HPDE6-E6E7 (cell line): Measurements from ENCODE around the gene LAMB4.

Experiments
- DNase-seq: peaks from one replicate; pipeline ENCODE4 v3.0.0; 2011; ENCODE audit warnings: missing footprints; ENCODE audit errors: extremely low spot score

Gene LAMB4

DNA sequence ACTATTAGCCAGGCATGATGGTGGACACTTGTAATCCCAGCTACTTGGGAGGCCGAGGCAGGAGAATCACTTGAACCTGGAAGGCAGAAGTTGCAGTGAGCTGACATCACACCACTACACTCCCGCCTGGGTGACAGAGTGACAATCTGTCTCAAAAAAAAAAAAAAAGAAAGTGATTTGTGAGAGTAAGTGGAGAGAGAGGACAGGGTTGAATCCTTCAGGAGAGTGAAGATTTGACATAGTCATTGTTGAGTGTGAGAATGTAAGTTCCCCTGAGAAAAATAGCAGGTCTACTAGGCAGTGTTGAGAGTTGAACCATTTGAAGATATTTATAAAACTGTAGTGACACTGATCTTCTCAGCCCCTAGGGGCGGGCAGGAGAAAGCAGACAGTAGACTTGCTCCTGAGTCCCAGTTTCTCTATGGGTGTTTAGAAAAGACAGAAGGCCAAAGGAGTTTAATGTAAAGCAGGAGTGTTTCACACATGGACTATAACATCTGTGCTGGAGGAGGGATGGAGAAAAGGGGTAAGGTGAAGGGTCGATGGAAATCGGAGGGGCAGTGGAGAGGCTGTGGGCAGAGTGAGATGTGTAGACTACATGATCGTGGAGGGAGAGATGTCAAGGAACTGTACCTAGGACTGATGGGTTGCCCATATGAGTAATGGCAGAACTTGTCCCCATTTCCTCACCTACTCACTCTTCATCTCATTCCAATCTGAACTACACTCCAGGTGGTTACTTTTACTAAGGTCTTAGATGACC lies 13.7 kb upstream of the LAMB4 start:
- DNase-seq, result no peak

DNA sequence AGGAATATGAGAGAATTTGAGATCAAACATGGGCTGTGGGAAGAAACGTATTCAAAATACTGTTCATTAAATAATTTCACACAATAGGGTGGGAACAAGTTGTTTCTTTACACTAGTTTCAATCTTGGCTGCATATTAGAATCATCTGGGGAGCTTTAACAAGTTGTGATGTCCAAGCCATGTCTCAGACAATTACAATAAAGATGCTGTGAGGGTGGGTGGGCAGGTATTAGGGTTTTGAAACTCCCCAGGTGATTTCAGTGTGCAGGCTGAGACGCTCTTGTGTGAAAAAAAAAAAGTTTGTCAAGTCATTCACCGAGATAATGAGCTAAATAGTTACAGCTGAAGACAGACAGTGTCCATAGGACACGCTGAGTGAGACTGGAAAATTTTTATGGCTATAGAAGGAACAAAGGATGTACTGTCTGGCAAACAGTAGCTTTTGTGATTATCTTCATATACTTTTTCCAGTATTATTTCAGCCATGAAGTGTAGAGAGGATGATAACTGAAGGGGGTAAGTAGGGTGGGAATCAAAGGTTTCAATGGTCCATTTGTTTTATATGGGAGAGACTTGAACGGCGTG lies 12.6 kb upstream of the LAMB4 start:
- DNase-seq, result no peak

DNA sequence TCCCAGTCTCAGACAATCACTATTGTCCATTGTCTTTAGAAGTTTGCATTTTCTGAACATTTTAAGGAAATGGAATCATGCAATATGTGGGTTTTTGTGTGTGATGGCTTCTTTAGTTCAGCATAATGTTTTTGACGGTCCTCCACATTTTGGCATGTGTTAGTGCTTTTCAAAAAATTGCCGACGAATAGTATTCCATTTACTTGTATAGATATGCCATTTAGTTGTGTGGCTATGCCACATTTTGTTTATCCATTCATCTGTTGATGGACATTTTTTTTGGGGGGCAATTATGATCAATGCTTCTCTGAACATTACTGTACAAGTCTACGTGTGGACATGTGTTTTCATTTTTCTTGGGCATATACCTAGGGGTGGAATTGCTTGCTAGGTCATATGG lies 12.0 kb upstream of the LAMB4 start:
- DNase-seq, result no peak

DNA sequence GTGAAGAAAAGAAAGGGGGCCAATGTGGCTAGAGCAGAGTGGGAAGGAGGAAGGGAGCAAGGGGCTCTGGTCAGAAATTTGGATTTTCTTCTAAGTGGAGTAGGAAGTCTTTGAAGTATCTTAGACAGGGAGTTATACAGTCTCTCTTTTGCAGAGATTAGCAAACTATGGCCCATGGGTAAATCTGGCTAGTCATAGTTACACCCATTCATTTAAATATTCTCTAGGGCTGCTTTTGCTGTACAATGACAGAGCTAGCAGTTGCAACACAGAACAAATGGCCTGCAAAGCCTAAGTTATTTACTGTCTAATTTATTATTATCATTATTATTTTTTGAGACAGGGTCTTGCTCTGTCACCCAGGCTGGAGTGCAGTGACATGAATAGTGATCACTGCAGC lies 10.5 kb upstream of the LAMB4 start:
- DNase-seq, result no peak

DNA sequence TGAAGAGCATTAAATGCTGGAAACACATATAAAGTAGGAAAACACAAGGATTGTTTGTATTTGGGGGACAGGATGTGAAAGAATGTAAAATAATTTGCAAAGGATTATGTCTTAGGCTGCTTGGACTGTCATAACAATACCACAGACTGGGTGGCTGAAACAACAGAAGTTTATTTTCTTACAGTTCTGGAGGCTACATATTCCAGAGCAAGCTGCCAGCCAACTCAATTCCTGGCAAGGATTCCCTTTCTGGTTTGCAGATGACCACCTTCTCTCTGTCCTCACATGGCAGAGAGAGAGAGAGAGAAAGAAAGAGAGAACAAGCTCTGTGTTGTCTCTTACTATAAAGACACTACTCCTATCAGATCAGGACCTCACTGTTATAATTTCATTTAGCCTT lies 8.8 kb upstream of the LAMB4 start:
- no peak for DNase-seq

DNA sequence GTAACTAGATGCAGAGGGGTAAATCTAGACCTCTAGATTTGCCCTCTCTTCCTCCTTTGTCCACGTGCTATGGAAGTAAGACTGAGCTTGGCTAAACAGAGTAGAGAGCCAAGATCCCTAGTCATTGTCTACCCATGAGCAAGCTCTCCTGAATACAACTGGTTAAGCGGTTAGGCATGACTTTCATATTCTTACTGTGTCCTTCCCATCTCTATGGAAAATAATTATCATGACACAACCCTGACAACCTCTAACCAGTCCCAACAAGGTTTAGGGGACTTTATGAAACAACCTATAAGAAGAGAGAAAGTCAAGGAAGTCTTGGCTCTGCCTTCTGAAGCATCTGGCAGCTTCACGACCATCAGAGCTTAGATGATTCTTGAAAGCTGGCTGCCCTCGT lies 7.8 kb upstream of the LAMB4 start:
- DNase-seq, result no peak

DNA sequence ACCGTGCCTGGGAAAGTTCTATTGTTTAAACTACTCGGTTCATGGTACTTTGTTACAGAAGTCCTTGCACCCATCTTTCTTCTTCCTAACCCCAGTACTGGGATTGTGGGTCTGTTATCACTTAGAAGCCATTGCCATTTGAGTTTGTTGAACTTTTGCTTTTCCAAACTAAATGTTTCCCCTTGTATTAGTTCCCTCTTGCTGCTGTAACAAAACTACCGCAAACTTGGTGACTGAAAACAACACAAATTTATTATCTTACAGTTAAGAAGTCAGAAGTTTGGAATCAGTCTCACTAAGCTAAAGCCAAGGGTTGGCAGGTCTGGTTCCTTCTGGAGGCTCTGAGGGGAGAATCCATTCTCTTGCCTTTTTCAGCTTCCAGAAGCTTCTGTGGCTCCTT lies 6.9 kb upstream of the LAMB4 start:
- DNase-seq, result no peak

DNA sequence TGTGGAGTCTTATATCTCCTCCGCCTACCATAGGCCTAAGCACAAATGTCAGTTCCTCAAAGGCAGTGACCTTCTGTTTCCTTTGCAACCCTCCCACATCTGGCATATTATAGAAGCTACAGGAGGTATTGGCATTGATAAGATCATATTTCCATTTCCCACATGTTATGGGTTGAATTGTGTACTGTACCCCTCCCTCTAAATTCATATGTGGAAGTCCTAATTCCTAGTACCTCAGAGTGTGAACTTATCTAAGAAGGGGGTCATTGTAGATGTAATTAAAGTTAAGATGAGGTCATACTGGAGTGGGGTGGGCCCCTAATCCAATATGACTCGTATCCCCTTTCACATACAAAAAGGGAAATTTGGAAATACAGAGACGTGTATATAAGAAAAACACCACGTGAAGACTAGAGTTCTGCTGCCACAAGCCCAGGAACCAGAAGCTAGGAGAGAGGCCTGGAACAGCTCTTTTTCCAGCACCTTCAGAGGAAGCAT lies 6.1 kb upstream of the LAMB4 start:
- DNase-seq, result no peak

DNA sequence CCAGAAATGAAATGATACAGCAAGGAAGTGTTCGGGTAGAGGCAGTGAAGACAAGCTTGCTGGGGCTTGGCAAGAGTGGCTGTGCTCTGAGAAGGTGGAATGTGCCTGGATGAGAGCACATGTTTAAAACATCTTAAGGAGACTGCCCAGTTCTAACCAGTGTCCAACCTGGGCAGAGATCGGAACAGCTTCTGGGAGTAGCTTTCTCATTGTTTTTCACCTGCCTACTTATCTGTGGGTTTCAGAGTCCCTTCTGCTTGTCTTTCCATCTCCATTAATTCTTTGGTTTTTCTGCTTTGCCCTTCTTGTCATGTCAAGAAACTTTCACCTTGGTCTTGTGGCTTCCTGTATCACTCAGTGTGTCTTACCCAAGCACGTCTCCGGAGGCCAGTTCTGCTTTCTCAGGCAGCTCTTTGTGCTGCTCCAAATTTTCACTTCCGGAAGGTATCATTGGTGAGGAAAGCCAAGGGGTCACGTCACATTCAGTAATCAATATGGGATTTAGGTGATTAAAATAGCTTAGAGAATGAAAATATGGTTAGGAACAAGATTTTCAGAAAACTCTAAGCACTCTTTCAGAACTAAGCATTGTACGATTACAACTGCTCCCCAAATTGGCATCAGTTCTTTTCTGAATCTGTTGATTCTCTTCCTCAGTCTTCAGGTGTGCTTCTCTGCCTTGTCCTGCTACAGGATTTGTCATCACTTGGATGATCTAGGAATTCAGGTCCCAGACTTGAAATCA lies 5.5 kb upstream of the LAMB4 start:
- no peak for DNase-seq

DNA sequence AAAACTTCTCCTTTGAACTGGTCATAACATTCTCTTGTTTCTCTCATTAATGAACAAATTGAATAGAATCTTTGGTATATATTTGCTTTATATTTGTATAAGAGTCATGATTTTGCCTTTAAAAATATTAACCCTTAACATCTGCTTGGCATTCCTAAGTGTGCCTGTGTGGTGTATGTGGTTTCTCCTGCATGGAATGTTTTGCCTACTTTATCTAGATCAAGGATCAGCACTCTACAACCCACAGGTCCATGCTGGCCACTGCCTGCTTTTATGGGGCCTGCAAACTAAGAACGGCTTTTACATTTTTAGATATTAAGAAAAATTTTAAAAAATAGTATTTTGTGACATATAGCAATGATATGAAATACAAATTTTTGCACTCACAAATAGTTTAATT lies 4.3 kb upstream of the LAMB4 start:
- no peak for DNase-seq

DNA sequence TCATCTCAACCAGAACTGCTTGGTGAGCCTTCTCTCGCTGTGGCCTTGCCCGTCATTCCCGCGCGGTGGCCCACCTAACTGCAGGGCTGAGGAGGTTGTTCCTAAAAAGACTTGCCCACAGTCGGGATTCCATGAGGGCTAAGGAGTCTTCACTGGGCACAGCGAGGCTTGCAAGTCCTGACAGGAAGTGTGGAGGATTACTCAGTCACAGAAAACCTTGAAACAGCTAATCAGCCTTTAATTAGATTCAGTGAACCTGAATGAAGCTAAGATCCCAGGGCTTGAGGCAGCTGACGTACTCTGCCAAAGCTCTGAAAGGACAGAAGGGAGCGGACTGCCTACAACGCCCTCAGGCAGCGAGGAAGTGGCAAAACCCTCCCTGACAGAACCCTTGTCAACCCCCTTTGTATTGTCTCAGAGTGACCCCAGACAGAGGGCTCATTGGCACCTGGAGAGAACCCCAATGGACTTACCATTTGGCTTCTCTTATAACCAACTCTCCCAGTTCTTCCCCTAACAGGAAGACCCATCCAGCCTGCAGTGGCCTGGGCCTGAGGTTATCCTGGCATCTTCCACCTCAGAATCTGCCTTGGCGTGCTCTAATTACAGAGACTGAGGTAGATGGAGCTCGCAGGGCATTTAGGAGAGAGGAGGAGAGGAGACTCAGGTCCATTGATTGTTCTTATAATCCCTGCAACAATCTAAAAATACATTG lies 2.5 kb upstream of the LAMB4 start:
- peak; percentile 75 for DNase-seq

DNA sequence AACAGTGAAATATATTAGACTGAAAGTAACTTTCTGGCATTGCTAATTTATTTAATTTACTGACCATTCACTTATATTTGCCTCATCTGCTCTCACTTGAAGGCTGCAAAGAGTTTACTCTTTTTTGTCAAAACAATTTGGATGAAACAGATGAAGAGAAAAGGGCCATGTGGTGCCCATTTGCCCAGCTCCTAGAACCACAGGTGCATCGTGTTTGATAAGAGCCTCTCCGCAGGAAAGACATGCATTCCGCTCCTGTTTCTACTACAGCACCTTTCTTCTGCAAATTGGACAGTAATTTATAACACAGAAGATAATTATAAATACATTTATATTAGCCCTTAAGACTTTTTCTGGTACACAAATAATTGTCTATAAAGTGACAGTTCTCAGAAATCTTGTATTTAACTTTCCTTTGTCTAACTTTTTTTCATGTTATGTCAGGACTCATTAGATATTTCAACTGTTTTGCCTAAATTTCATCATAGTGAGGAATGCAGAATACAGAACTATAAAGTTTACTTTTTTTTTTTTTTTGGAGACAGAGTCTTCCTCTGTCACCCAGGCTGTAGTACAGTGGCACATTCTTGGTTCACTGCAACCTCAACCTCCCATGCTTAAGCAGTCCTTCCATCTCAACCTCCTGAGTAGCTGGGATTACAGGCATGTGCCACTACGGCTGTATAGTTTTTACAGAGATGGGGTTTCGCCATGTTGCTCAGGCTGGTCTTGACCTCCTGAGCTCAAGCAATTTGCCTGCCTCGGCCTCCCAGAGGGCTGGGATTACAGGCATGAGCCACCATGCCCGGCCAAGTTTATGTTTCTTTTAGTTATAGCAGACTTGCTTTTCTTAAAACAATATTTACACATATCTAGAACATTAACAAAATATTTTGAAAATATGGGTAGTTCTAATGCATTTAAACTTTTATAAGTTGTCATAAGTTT lies 869 bp downstream of the LAMB4 start:
- DNase-seq, result no peak

DNA sequence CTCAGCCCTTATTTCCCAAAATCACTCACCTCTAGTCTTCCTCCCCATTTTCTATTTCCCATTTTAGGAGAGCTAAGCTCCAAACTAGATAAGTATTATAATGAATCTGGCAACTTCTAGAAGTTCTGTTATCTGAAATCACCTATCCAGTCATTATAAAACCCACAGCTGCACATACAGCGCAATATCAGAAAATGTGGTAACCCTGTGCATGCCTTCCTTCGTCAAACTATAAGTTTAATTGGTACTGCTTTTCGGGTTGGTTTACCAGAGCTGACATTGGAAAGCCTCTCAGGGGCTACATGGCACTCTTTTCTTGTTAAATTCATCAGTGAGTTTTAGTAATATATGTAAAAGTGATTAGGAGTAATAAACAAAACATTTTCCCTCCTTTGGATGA lies 1.6 kb downstream of the LAMB4 start:
- DNase-seq, result no peak

DNA sequence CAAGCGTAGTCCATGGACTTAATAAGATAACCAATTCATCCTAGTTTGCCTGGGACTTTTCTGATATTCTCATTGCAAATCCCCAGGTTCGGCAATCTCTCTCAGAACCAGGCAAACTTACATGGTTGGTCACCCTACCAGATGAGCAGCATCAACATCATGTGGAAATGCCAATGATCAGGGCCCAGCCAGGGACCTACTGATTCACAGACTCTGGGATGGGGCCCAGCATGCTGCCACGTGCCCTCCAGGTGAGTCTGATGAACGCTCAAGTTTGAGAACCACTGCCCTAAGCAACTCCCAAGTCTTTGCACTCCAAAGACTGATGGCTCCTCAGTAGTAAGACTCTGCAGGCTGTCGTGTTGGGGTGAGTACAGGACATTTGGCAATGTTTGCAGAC lies 2.7 kb downstream of the LAMB4 start:
- DNase-seq, result no peak

DNA sequence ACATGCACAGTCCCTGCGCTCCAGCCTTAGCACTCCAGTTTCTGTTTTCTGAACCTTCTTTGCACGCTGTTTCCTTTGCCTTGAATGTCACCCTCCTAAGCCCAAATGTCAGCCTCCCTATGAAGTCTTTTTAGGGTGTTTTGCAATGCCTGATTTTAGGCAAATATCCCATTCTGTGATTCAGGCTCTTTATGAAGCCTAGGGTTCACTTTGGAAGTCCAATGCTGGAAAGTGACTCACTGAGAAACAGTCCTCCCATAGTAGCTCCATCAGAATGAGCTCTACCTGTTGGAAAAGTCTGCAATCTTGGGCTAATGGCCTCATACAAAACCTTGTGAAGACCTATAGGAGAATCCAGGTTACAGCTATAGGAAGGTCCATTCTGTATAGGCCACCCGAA lies 5.3 kb downstream of the LAMB4 start:
- no peak for DNase-seq

DNA sequence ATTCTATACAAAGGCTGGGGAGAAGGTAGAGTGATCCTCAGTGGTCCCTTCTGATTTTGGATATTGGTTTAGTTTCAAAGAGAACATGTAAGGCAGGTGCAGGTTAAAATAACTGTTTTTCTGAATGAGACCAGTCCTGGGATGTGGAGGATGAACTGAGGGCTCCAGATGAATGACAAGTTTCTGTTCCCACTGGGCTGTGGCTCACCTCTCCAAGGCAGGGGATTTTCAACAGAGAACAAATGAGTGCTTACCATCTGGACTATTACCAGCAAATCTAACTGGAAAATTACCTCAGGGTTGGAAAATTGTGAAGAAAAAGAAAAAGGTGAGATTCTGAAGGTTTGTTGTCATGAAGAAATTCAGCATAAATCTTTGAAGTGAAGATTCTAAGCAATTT lies 8.0 kb downstream of the LAMB4 start:
- no peak for DNase-seq

DNA sequence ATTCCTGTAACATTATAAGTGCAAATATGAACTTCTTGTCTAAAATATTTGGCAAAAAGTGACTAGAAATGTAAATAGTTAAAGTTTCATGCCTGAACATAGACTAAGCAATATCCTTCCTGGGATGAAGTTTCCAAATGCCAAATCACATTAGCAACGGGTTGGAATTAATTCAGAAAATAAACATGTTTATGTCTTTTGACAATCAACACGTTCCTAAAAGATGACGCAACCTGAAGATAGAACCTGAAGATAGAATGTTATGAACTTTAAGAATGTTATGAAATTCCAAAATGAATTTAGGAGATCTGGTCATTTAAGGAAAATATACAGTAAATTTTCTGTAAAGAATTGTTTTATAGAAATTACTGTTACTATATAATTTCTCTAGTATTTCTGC lies 9.2 kb downstream of the LAMB4 start:
- no peak for DNase-seq

DNA sequence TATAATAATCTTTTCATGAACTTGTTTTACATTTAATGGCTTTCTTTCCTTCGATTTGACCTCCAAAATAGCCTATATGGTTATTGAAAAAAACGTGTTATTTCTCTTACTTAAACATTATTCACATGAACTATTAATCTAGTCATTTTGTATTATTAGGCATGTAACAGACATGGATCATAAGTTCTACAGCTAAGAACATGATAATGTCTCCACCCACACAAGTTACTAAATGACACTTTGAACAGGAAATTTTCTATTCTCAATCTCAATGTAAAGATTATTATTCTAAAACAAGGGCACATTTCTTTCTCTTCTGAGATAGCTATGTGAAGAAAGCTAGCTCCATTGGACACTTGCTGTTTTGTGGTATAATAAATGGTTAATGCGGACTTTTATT lies 10.0 kb downstream of the LAMB4 start:
- DNase-seq, result no peak

DNA sequence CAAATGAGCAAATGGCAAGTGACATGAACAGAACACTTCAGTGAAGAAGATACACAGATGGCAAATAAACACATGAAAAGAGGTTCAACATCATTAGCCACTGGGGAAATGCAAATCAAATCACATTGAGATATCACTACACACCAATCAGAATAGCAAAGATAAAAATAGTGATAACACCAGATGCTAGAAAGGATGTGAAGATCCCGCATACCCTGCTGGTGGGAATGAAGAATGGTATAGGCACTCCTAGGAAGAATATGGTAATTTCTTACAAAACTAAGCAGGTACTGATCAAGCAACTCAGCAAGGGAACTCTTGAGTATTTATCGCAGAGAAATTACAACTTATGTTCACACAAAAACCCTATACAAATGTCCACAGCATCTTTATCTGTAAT lies 11.2 kb downstream of the LAMB4 start:
- DNase-seq, result no peak

DNA sequence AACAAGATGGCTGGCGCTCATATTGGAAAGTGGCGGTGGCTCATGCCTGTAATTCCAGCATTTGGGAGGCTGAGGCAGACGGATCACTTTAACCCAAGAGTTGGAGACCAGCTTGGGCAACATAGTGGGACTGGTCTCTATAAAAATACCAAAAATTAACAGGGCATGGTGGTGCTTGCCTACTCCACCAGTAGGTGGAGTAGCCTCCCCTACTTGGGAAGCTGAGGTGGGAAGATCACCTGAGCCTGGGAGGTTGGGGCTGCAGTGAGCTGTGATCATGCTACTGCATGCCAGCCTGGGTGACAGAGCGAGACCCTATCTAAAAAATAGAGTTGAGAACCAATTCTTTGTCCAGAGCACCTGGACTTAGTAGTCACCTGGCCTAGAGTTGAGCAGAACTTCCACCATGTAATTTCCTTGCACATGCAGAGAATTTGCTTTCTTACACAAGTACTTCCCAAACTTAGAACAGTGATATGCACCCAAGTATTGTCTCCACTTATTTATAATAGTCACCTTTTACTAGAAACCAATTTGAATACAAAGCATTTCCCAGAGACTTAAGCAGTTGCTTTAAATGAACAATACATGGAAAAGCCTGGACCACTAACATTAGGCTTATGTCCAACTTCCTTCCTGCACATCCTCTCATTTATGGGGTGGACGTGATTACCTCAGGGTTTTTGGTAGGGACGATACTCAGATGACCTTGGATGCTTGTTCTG lies 15.9 kb downstream of the LAMB4 start:
- peak; percentile 22 for DNase-seq

DNA sequence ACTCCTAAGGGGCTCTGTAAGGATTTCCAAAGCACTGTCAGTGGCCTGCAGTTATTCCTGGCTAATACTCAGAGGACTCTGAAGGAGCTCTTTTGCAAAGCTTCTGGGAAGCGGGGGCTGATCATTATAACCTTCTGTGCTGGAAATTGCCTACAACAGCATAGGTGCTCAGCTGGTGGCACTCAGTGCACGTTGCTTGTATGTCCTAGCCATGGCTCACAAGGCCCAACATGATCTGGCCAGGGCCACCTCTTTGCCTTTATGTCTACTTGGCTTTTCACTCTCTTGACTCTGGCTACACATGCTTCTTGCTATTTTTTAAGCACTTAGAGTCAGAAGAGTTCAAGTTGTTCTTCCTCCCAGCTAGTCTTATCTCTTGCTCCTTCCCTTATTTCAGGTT lies 17.5 kb downstream of the LAMB4 start:
- DNase-seq, result no peak
